Naive thymus-derived CD4-positive, alpha-beta T cell (primary cell): ENCODE data around the gene SYNE4. TPM values are rescaled to one million over a fixed set of nuclear protein-coding genes. Genes with fewer than 3 reads are reported as not detected.

Experiments used
- ATAC-seq: fragments of 150-1000 bp; cut with Tn5 transposase; 2 replicates; pipeline ENCODE4 v1.10.0; 2021; ENCODE audit warnings: mild to moderate bottlenecking, moderate library complexity
- CTCF ChIA-PET: fragments of 350-600 bp; sonication (Branson Sonifier 250); formaldehyde crosslinking; loops from one replicate; lab custom pipeline; 2021; ENCODE audit warnings: antibody characterized with exemption; lab: Charles Lee
- POLR2A ChIA-PET: fragments of 350-600 bp; sonication (Branson Sonifier 250); formaldehyde crosslinking; loops from one replicate; lab custom pipeline; 2021; ENCODE audit warnings: antibody characterized with exemption, inconsistent platforms; lab: Charles Lee
- DNase-seq, 9 donors: peaks; one replicate each; pipeline versions ENCODE4 v3.0.0 to v3.0.0-alpha.2; 2020 to 2022; ENCODE audit warnings: mixed read lengths in 1 of 9
- H3K27ac ChIP-seq: one replicate; pipeline ENCODE4 v1.7.0; 2013; ENCODE audit warnings: mild to moderate bottlenecking, low read depth, low read length, moderate library complexity
- H3K27me3 ChIP-seq, 2 donors: one replicate each; pipeline ENCODE4 v1.7.0; 2013; ENCODE audit warnings: low read length in 2 of 2, mild to moderate bottlenecking in 2 of 2, moderate library complexity in 2 of 2; ENCODE audit not compliant: control insufficient read depth in 2 of 2, insufficient read depth in 2 of 2
- H3K36me3 ChIP-seq, 3 experiments: 1 replicate in 2 of 3; 2 replicates in 1 of 3; pipeline ENCODE4 v1.7.0; 2013; ENCODE audit warnings: low read length in 3 of 3, mild to moderate bottlenecking in 3 of 3, moderate library complexity in 1 of 3; ENCODE audit not compliant: insufficient read depth in 3 of 3, control insufficient read depth in 2 of 3
- H3K4me1 ChIP-seq, 2 donors: one replicate each; pipeline ENCODE4 v1.7.0; 2013; ENCODE audit warnings: low read length in 2 of 2, mild to moderate bottlenecking in 2 of 2, moderate library complexity in 1 of 2; ENCODE audit not compliant: control insufficient read depth in 2 of 2, insufficient read depth in 2 of 2
- H3K4me3 ChIP-seq: 2 replicates; pipeline ENCODE4 v1.7.0; 2013; ENCODE audit warnings: mild to moderate bottlenecking, low read length
- H3K9me3 ChIP-seq, 3 experiments: 1 replicate in 2 of 3; 2 replicates in 1 of 3; pipeline ENCODE4 v1.7.0; 2013; ENCODE audit warnings: low read length in 3 of 3; ENCODE audit not compliant: control insufficient read depth in 2 of 3
- H3K27ac Mint-ChIP-seq, 9 donors: one replicate each; pipeline ENCODE4 v1.8.0; 2020 to 2022; ENCODE audit warnings: mixed read lengths in 9 of 9, mild to moderate bottlenecking in 8 of 9, moderate library complexity in 5 of 9, inconsistent platforms in 2 of 9
- H3K27me3 Mint-ChIP-seq, 5 donors: one replicate each; pipeline ENCODE4 v1.8.0; 2021 to 2022; ENCODE audit warnings: mixed read lengths in 5 of 5, mild to moderate bottlenecking in 1 of 5
- H3K36me3 Mint-ChIP-seq, 5 donors: one replicate each; pipeline ENCODE4 v1.8.0; 2020 to 2022; ENCODE audit warnings: mixed read lengths in 5 of 5, mild to moderate bottlenecking in 3 of 5, inconsistent platforms in 1 of 5
- H3K4me1 Mint-ChIP-seq, 7 donors: one replicate each; pipeline ENCODE4 v1.8.0; 2020 to 2022; ENCODE audit warnings: mixed read lengths in 7 of 7, mild to moderate bottlenecking in 3 of 7, inconsistent platforms in 1 of 7
- H3K4me3 Mint-ChIP-seq, 10 donors: one replicate each; pipeline ENCODE4 v1.8.0; 2020 to 2022; ENCODE audit warnings: mild to moderate bottlenecking in 10 of 10, mixed read lengths in 10 of 10, moderate library complexity in 6 of 10, inconsistent platforms in 2 of 10
- H3K9me3 Mint-ChIP-seq, 11 donors: one replicate each; pipeline ENCODE4 v1.8.0; 2020 to 2022; ENCODE audit warnings: mixed read lengths in 11 of 11, mild to moderate bottlenecking in 4 of 11, inconsistent platforms in 1 of 11, moderate library complexity in 1 of 11
- intact Hi-C, 2 donors: fragments of 100-400 bp; cut with micrococcal nuclease; formaldehyde crosslinking; loops; one replicate each; pipeline ENCODE4 v1.15.1; 2023
- polyA plus RNA-seq, 2 donors: library from polyadenylated mRNA; unstranded; fragments of 300-500 nt; fragmentation: Illumina TruSeq; gene quantifications; one replicate each; pipeline ENCODE4 v1.2.3, GENCODE V29; 2021
- total RNA-seq, 6 experiments: library from RNA in 5 of 6; stranded (reverse) in 5 of 6; gene quantifications; 1 replicate in 5 of 6; 2 replicates in 1 of 6; pipeline ENCODE4 v1.2.3 and lab custom pipeline; 2021 to 2026

SYNE4 gene
- total and polyA plus RNA-seq, 7 experiments from 2014 or later, result 0.14 to 5.4 (median 3.4) TPM; not detected in 1

GRCh38 chr19:35993923-35994598, 14.6 kb downstream of the SYNE4 start:
- Histone ChIP-seq H3K27ac (peak overlapping the region; percentile 74), H3K27me3 (no peaks in the 10 kb centered on the region), H3K36me3 (no peaks in the 10 kb centered on the region), H3K4me1 (peaks cover 11 to 15% of the 10 kb centered on the region in 2 donors), H3K9me3 (no peaks in the 10 kb centered on the region), H3K4me3 (peak overlapping the region; percentile 16)
- ATAC-seq (no peak), DNase-seq (peak in 2 of 9 donors; percentile 15 to 34)
- CTCF ChIA-PET, result interaction anchor here (1.4 kb wide), 1 partner anchor 18 kb away, joined by 4 read pairs; no protein-coding TSS in a partner anchor
- Mint-ChIP-seq H3K9me3 (no peaks in the 10 kb centered on the region), H3K36me3 (peaks cover 0 to 7% (median 3%) of the 10 kb centered on the region in 5 donors), H3K27ac (peak overlapping the region in 7 of 9 donors; percentile 38 to 93 (median 78)), H3K27me3 (no peaks in the 10 kb centered on the region), H3K4me1 (peaks cover 18 to 33% (median 27%) of the 10 kb centered on the region in 7 donors), H3K4me3 (peak overlapping the region; percentile 71 to 96 (median 86))
- intact Hi-C loops, result no loop called here
- POLR2A ChIA-PET, result interaction anchor here (0.6 to 2.7 kb wide), 10 partner anchors 14 to 246 kb away, joined by 3 to 11 read pairs (median 4); partner anchors contain the start of genes ALKBH6, LIN37, POLR2I and SYNE4

GRCh38 chr19:35992907-35993765, 15.5 kb downstream of the SYNE4 start:
- CTCF ChIA-PET, result interaction anchor here (1.4 kb wide), 1 partner anchor 19 kb away, joined by 4 read pairs; no protein-coding TSS in a partner anchor

DNA sequence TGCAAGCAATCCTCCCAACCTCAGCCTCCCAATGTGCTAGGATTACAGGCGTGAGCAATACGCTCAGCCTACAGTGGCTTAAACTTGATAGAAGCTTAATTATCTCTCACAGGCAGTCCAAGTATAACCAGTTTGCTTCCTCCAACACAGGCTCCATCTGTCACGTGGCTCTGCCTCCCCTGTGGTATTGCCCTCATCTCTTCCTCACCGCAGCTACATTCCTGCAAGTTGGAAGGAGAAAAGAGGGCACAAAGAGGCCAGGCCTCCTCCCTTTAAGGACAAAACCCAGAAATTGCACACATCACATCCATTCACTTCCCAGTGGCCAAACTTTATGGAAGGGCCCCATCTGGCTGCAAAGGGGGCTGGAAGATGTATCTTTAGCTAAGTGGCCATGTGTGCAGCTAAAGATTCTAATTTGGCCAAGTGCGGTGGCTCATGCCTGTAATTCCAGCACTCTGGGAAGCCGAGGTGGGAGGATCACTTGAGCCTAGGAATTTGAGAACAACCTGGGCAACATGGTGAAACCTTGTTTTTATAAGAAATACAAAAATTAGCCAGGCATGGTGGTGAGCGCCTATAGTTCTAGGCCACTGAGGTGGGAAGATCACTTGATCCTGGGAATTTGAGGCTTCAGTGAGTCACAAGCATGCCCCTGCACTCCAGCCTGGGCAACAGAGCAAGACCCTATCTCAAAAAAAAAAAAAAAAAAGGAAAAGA, 16.7 kb downstream of the SYNE4 start:
- peaks cover 0 to 3% (median 0%) of the 10 kb centered on the region in 5 donors for H3K36me3 Mint-ChIP-seq
- H3K27me3 Mint-ChIP-seq, result peaks cover 0 to 19% (median 4%) of the 10 kb centered on the region in 5 donors
- peak overlapping the region in 1 of 9 donors; percentile 62 for H3K27ac Mint-ChIP-seq
- no peak for ATAC-seq
- Histone ChIP-seq H3K27me3 (no peaks in the 10 kb centered on the region), H3K36me3 (no peaks in the 10 kb centered on the region), H3K4me1 (peaks cover 11 to 12% of the 10 kb centered on the region in 2 donors), H3K4me3 (no peak overlapping the region), H3K9me3 (no peaks in the 10 kb centered on the region), H3K27ac (no peak overlapping the region)
- CTCF ChIA-PET, result no interaction called here
- intact Hi-C loops, result no loop called here
- peaks cover 18 to 25% (median 20%) of the 10 kb centered on the region in 7 donors for H3K4me1 Mint-ChIP-seq
- no peak for DNase-seq
- POLR2A ChIA-PET, result interaction anchor here (0.5 to 1.2 kb wide), 2 partner anchors 11 to 1556 kb away, joined by 3 to 4 read pairs; no protein-coding TSS in a partner anchor
- peaks cover 0 to 4% (median 0%) of the 10 kb centered on the region in 11 donors for H3K9me3 Mint-ChIP-seq
- peak overlapping the region in 2 of 10 donors; percentile 21 to 53 for H3K4me3 Mint-ChIP-seq

More at GRCh38 chr19:35992907-35993765, 15.5 kb downstream of the SYNE4 start:
- peaks cover 0 to 9% (median 0%) of the 10 kb centered on the region in 5 donors for H3K27me3 Mint-ChIP-seq
- Histone ChIP-seq H3K4me1 (peaks cover 11 to 12% of the 10 kb centered on the region in 2 donors), H3K4me3 (no peak overlapping the region), H3K36me3 (no peaks in the 10 kb centered on the region), H3K9me3 (no peaks in the 10 kb centered on the region), H3K27ac (no peak overlapping the region), H3K27me3 (no peaks in the 10 kb centered on the region)
- intact Hi-C loops, result no loop called here
- H3K36me3 Mint-ChIP-seq, result peaks cover 0 to 7% (median 3%) of the 10 kb centered on the region in 5 donors
- POLR2A ChIA-PET, result interaction anchor here (0.9 to 1.8 kb wide), 4 partner anchors 21 to 245 kb away, joined by 3 to 9 read pairs (median 6); partner anchors contain the start of genes ALKBH6 and LIN37
- peak overlapping the region in 8 of 10 donors; percentile 4 to 93 (median 44) for H3K4me3 Mint-ChIP-seq
- peaks cover 0 to 4% (median 0%) of the 10 kb centered on the region in 11 donors for H3K9me3 Mint-ChIP-seq
- peaks cover 18 to 33% (median 27%) of the 10 kb centered on the region in 7 donors for H3K4me1 Mint-ChIP-seq
- DNase-seq (no peak), ATAC-seq (no peak)
- peak overlapping the region in 1 of 9 donors; percentile 38 for H3K27ac Mint-ChIP-seq

- peaks cover 4 to 5% of the 10 kb centered on the region in 2 donors for H3K4me1 ChIP-seq
- ChIA-PET POLR2A (interaction anchor here (0.6 to 1.2 kb wide), 4 partner anchors 11 to 41 kb away, joined by 3 to 4 read pairs (median 3); partner anchors contain the start of gene ALKBH6), CTCF (no interaction called here)
- ATAC-seq, result no peak
- peaks cover 0 to 4% (median 0%) of the 10 kb centered on the region in 11 donors for H3K9me3 Mint-ChIP-seq
- no peaks in the 10 kb centered on the region for H3K36me3 Mint-ChIP-seq
- intact Hi-C loops, result no loop called here
- H3K27me3 ChIP-seq, result no peaks in the 10 kb centered on the region
- no peak overlapping the region for H3K4me3 ChIP-seq
- H3K4me3 Mint-ChIP-seq, result peak overlapping the region in 1 of 10 donors; percentile 17
- no peak for DNase-seq
- H3K27ac Mint-ChIP-seq, result peak overlapping the region in 1 of 9 donors; percentile 62
- peaks cover under 1 to 25% (median 13%) of the 10 kb centered on the region in 5 donors for H3K27me3 Mint-ChIP-seq
- H3K9me3 ChIP-seq, result no peaks in the 10 kb centered on the region
- no peaks in the 10 kb centered on the region for H3K36me3 ChIP-seq
- H3K4me1 Mint-ChIP-seq, result peaks cover 10 to 24% (median 17%) of the 10 kb centered on the region in 7 donors
- no peak overlapping the region for H3K27ac ChIP-seq
Observed at GRCh38 chr19:35990771-35991730, 17.6 kb downstream of the SYNE4 start.

DNA sequence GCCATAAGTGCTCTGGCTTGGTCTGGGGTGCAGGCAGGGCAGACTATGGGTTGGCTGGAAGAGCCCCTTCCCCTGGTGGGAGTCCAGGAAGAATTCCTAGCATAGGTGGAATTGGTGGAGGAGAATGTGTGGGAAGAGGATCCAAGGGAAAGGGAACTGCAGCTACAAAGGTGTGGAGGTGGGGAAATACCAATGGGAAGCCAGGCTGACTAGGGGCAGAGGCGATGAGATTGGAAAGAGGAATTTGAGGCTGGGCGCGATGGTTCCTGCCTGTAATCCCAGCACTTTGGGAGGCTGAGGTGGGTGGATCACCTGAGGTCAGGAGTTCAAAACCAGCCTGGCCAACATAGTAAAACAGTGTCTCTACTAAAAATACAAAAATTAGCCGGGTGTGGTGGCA, 18.5 kb downstream of the SYNE4 start:
- CTCF ChIA-PET, result no interaction called here
- Histone ChIP-seq H3K27ac (no peak overlapping the region), H3K9me3 (no peaks in the 10 kb centered on the region), H3K4me1 (no peaks in the 10 kb centered on the region), H3K36me3 (no peaks in the 10 kb centered on the region), H3K27me3 (peaks cover 0 to 2% of the 10 kb centered on the region in 2 donors), H3K4me3 (no peak overlapping the region)
- Mint-ChIP-seq H3K27ac (no peak overlapping the region), H3K27me3 (peaks cover 10 to 34% (median 22%) of the 10 kb centered on the region in 5 donors), H3K9me3 (peaks cover 0 to 4% (median 0%) of the 10 kb centered on the region in 11 donors), H3K4me3 (no peak overlapping the region), H3K36me3 (peaks cover 0 to 7% (median 0%) of the 10 kb centered on the region in 5 donors), H3K4me1 (peaks cover 6 to 18% (median 11%) of the 10 kb centered on the region in 7 donors)
- POLR2A ChIA-PET, result interaction anchor here (0.6 to 1.1 kb wide), 3 partner anchors 10 to 60 kb away, joined by 3 to 8 read pairs (median 3); partner anchors contain the start of gene ALKBH6
- ATAC-seq, result no peak
- DNase-seq, result no peak
- intact Hi-C loops, result no loop called here
